ENCODE results near the gene CCDC195.

DNA sequence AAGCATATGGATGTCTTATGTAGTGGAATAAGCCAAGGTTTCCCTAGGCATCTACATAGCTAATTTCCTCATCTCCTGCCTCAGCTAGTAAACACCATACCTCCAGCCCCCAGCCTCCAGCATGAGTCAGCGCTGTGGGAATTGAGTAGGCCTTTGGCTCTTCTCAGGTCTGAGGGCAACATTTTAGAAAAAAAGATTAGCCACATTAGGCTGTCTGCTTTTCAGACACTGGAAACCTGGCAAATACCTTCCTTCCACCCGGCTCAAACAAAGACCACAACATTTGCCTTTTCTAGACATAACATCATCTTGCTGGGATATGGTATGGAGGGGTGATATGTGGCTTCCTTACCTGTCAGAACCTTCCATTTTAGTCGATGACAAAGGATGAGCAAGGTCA lies 6.1 kb upstream of the CCDC195 start:
- TF ChIP-seq, protein P1, sequence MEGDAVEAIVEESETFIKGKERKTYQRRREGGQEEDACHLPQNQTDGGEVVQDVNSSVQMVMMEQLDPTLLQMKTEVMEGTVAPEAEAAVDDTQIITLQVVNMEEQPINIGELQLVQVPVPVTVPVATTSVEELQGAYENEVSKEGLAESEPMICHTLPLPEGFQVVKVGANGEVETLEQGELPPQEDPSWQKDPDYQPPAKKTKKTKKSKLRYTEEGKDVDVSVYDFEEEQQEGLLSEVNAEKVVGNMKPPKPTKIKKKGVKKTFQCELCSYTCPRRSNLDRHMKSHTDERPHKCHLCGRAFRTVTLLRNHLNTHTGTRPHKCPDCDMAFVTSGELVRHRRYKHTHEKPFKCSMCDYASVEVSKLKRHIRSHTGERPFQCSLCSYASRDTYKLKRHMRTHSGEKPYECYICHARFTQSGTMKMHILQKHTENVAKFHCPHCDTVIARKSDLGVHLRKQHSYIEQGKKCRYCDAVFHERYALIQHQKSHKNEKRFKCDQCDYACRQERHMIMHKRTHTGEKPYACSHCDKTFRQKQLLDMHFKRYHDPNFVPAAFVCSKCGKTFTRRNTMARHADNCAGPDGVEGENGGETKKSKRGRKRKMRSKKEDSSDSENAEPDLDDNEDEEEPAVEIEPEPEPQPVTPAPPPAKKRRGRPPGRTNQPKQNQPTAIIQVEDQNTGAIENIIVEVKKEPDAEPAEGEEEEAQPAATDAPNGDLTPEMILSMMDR (IDR thresholded peaks at IDR 0.05) = no peak
- no peak for TF ChIP-seq EZH2 (IDR thresholded peaks at IDR 0.05; ENCODE audit: borderline replicate concordance, insufficient read depth, low read depth, low read length, poor library complexity, severe bottlenecking)
